ENCODE data around the gene FRMD4B.

DNA sequence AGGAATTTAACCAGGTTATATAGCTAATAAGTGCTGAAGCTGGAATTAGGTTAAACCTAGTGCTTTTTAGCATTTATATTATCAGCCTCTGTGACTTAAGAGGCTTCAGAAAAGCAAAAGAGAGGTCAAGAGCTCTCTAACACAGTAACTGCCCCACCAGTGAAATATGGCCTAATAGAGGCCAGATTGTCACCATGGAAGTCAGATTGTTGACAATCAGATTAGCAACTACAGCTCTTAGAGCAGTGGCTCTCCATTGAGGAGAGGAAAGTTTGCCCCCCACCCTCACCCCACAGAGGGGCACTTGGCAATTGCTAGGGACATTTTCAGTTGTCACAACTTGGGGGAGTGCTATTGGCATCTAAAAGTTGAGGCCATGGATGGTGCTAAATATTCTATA lies 240.2 kb downstream of the FRMD4B start:
- TF ChIP-seq EZH2 (IDR thresholded peaks at IDR 0.05; ENCODE audit: insufficient read depth, poor library complexity, severe bottlenecking) (no peak), EZH2phosphoT487 (IDR thresholded peaks at IDR 0.05; ENCODE audit: insufficient read depth, low read depth) (no peak)
